NOMO-1 treated with dmso at 0.1 percent for 144 hours (cell line): ENCODE results near the gene KRT17.
"Not testable (repeated sequence)": the region's sequence is repeated elsewhere in the genome, so short reads cannot be mapped to it uniquely, and the experiment has no call there.

Experiments used
- DNase-seq: peaks from one replicate; lab custom pipeline; 2025; ENCODE audit not compliant: unreplicated experiment; lab: John Stamatoyannopoulos, UW

KRT17 gene

GRCh38 chr17:41635121-41636097 lies 11.0 kb upstream of the KRT17 start:
- no peak for DNase-seq

GRCh38 chr17:41634639-41635038 lies 10.3 kb upstream of the KRT17 start:
- no peak for DNase-seq

- DNase-seq, result no peak
These were observed 9.3 kb upstream of the KRT17 start for GRCh38 chr17:41633556-41634199.

- no peak for DNase-seq
These were observed 8.2 kb upstream of the KRT17 start for GRCh38 chr17:41632482-41633105.

- DNase-seq, result no peak
These were observed 7.5 kb upstream of the KRT17 start for GRCh38 chr17:41631898-41632285.

GRCh38 chr17:41631025-41631897 lies 6.9 kb upstream of the KRT17 start:
- no peak for DNase-seq

- no peak for DNase-seq
These were observed 5.7 kb upstream of the KRT17 start for GRCh38 chr17:41629826-41630670.

GRCh38 chr17:41629316-41629715 lies 4.9 kb upstream of the KRT17 start:
- DNase-seq, result no peak

- DNase-seq, result not testable (repeated sequence)
These were observed 4.4 kb upstream of the KRT17 start for GRCh38 chr17:41628621-41629255.

- not testable (repeated sequence) for DNase-seq
These were observed 3.6 kb upstream of the KRT17 start for GRCh38 chr17:41628073-41628370.

- DNase-seq, result no peak
These were observed 3.1 kb upstream of the KRT17 start for GRCh38 chr17:41627316-41628072.

- DNase-seq, result not testable (repeated sequence)
These were observed 2.5 kb upstream of the KRT17 start for GRCh38 chr17:41626914-41627295.

- DNase-seq, result not testable (repeated sequence)
These were observed 1.9 kb upstream of the KRT17 start for GRCh38 chr17:41626028-41626913.

GRCh38 chr17:41625602-41626001 lies 1.2 kb upstream of the KRT17 start:
- no peak for DNase-seq

GRCh38 chr17:41623184-41623861 lies 1.1 kb downstream of the KRT17 start:
- DNase-seq, result not testable (repeated sequence)

GRCh38 chr17:41622340-41623183 lies 1.8 kb downstream of the KRT17 start:
- not testable (repeated sequence) for DNase-seq
